ENCODE measurements around the gene TH.

TH gene

DNA sequence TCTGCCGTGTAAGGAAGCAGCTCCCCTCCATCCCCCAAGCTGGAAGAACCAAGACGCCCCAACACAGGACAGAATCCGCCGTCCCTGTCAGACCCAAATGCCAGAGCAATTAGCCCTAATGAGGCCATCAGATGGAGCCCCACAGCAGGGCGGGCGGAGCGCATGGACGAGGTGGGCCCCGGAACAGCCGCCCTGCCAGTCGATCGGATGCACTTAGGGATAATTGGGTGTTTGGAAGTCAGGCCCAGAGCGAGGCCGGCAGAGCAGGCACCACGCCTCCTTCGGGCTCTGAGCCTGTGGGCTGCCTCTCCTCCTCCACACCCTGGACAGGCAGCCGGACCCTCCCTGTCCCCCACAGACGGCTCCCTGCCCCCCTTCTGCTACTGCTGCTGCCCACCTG lies 5.5 kb upstream of the TH start:
- no peak for DNase-seq

DNA sequence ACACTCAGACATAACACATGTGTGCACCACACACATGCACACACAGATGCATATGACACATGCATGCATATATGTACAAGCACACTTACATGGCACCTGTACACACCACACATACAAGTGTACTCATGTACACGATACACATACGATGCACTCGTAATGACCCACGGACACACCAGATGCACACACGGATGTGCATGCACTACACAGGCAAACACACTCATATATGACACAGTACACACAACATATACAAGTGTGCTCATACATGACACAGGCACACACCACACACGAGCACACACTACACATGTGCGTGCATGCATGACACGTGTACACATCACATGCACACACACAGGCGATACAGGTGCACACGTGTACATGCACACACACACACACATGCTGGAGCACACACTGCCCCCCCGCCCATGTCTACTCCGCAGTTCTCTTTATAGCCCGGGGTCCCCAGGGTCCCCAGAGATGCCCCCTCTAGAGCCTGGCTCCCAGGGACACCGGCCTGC lies 4.8 kb upstream of the TH start:
- DNase-seq = no peak

DNA sequence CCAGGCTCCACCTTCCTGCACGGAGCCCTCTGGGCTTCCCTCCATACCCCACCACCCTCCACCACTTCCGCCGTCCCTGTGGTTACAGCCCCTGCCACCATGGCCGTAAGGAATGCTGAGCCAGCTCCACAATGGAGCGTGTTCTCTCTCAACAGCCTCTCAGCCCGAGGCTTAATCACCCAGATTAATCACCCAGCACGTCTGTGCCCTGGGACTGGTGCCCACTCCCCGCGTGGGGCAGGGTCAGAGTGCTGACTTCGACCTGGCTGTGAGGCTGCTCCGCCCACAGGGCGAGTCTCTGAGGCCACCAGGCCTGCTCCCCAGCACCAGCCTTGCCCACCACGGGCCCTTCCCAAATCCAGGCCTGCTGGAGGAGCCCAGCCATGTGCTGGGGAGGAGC lies 4.0 kb upstream of the TH start:
- DNase-seq = no peak

DNA sequence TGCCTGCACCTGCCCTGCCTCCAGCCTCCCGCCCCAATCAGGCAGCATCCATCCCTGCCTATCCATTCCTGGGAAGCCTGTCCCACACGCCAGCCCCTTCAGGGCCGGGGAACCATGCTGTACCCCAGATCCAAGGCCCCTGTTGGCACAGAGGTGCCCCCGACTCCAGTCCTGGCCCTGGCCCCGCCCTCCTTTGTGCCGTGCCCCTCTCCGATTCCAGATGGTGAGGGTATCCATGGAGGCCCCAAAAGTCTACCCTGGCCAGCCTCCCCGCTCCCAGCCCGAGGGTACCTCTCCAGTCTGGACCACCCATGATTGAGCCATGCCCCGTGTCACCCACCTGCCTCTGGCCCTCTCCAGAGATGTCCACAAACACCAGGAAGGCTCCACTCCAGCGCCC lies 2.7 kb upstream of the TH start:
- DNase-seq = no peak

DNA sequence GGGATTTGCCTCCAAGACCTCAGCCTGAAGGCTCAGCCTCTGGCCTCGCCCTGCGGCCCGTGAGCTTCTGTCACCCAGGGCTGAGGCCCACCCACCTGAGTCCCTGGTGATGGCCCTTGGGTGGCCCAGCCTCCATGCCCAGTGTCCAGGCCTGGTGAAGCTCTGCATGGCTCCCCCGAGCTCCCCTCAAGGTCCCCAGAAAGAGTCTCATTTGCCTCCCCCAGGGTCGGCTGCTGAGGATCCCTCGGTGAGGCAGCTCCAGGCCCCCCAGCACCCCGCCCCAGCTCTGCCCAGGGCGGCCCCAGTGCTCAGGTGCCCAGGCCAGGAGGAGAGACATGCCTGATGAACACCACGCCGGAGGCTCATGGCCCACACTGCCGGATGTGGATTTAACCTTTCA lies 2.1 kb upstream of the TH start:
- DNase-seq = no peak

DNA sequence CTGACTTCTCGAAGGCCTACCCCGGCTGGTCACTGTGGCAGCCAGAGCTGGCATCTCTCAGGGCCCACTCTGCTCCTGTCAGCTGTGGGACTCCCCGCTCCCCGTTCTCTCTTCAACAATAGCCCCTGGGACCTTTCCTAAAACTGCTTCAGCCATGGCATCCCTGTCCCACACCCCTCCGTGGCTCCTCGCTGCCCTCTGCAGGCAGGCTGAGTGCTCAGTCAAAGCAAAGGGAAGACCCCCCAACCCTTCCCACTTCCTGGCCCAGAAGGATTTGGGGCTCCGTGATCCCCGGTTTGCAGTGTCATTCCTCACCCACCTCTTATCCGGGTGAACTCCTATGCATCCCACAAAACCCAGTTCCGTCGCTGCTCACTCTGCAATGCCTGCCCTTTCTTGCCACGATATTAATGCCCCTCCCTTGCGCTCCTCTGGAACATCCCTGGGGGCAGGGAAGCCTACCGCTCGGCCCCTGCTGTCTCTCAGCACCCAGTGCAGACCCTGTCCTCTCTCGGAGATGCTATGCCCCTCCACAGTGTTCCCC lies 1.6 kb upstream of the TH start:
- no peak for DNase-seq

DNA sequence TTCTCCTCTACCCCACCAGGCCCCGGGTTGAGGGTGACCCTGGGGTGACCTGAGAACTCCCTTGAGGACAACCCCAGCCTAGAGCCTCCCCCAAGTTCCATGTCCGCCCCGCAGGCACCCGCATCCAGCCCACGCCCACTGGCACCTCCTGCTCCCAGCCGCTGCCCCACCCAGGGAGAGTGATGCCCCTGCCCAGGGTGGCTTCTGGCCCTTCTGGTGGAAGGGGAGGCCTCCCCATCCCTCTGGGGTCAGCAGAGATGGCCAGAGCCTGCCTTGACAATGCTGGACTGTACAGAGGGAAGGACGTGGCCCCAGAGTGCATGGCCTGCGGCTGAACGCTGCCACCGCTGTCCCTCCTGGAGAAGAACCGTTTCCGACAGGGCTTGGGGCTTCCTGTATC lies 1.1 kb upstream of the TH start:
- DNase-seq = no peak

DNA sequence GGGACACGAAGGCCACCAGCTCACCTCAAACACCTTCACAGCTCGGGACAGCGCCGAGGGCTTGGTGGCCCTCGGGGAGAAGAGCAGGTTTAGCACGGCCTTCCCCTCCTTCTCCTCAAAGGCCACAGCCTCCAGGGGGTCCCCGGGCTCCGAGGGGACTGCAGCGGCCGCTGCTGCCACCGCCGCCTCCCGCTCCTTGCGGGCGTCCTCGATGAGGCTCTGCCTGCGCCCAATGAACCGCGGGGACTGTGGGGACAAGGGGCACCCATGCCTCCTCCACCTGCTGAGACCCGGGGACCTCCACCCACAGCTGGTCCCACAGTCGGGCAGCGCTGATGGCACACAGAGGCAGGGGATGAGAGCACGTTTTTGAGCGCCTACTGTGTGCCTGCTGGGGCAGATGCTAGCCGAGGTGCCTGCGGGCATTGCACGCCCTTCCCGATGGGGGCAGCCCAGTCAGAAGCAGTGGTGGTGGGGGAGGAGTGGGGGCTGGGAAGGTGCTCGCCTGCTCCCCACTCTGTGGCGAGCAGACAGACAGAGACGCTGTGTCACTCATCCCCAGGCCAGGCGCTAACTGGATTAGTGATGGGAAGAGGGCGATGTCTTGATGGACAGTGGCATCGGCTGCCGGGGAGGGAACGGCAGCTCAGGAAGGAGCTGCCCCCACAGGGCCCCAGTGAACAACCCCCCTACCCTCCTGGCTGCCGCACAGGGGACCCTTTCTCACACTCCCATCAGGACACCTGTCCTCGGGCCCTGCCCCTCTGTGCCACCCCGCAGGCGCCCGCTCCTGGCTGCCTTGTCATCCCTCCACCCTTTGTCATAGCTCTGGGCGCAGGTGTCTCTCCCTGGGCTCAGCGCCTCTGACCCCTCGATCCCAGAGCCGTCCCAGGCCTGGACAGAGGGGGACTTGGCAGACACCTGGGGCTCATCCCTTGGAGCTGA lies 1.7 kb downstream of the TH start:
- no peak for DNase-seq

DNA sequence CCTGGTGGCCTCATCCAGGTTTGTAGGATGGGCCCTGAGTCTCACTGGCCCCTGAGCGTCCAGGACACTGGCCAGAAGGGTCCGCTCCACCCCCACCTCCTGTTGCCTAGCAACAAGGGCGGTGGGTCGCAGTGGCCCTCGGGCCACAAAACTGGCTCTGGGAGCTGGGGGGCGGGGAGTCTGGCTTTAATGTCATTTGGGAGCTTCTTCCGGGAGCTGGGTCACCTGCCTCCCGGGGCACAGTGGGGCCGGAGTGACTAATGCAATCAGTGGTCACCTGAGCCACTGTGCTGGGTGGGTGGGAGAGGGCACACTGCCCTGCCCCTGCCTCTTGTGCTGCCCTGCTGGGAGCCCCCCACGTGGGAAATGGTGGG lies 2.6 kb downstream of the TH start:
- no peak for DNase-seq

DNA sequence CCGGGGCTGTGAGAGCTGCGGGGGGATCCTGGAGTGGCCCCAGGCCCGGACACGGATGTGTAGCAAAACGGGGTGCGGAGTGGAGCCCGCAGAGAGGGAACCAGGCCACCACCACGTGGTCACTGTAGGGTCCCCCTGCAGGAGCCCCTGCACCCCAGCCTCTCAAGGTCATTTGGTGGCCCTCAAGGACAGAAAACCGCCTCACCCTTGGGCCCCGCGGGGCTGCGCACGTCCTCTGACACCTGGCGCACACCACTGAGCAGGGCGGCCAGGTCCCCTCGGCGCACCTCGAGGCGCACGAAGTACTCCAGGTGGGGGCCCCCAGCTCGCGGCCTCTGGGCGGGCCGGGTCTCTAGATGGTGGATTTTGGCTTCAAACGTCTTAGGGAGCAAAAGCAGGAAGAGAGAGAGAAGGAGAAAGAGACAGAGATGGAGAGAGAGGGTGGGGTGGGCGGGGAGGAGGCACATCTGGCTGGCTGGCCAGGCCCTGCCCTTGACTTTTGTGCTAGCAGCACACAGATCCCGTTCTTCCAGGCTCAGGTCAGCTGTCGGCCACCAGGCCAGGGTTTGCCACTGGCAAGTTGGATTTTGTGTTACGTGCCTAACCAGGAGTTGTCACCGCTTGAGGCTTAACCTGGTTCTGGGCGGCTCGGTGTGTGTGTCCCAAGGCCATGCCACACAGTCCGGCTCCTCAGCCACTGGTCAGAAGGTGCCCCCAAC lies 3.2 kb downstream of the TH start:
- DNase-seq = no peak

DNA sequence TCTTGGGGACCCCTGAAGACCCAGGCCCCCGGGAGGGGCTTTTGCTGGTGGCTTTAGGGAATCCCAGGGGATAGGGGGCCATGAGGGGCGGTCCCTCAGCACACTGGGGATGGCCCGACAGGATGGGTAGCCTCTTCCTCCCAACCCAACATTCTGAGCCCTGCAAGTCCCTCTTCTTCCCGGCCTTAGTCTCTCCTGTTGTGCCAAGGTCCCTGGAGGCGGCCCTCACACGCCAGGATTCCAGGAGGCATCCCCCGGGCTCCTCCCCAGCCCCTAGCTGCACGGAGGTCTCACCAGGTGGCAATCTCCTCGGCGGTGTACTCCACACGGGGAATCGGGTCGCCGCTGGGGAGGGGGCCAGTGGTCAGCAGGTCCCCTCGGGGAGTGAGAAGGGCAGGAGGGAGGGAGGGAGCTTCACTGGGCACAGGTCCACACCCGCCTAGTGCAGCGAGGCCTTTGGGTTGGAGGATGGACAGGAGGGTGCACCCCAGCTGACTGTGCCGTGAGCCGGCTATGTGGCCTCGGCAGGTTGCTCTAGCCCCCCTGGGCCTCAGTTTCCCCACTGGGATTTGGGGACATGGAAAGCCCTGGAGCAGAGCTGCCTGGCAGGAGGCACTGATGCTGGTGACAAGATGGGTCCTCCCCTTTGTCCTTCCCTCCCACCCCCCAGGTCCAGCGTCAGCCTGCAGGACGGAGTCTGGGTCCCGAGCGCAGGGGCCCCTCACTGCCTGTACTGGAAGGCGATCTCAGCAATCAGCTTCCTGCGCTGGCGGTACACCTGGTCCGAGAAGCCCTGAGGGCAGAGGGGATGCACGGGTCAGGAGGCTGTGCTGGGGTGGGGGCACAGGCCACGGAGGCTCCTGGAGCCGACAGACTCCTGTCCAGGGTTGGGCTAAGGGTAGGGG lies 4.2 kb downstream of the TH start:
- no peak for DNase-seq

DNA sequence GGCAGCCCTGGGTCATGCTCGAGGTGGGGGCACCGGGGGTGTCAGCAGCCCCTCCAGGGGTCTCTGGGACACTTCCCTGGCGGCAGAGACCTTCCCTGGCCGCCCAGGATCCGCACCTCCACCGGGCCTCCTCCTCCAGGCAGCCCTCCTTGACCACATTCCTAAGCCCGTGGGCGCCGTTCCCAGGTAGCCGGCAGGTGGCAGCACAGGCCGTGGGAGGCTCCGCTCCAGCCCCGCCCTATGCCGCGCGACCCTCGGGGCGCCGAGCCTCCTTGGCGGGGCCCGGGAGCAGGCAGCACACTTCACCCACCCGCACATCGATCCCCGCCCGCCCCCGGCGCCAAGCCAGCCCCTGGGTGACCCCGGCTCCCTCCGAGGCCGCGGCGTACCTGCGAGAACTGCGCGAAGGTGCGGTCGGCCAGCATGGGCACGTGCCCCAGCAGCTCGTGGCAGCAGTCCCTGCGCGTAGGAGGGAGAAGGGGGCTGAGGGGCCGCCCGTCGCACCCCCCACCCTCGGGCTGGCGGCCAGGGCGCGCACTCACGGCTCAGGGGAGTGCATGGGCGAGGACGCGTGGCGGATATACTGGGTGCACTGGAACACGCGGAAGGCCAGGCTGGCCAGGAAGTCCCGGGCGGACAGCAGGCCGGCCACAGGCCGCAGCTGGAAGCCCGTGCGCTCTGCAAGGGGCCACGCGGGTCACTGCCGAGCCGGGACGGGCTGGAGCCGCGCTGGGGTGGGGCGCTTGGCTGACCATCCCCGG lies 5.3 kb downstream of the TH start:
- peak in 3 of 5 donors; percentile 12 to 27 (median 23) for DNase-seq

DNA sequence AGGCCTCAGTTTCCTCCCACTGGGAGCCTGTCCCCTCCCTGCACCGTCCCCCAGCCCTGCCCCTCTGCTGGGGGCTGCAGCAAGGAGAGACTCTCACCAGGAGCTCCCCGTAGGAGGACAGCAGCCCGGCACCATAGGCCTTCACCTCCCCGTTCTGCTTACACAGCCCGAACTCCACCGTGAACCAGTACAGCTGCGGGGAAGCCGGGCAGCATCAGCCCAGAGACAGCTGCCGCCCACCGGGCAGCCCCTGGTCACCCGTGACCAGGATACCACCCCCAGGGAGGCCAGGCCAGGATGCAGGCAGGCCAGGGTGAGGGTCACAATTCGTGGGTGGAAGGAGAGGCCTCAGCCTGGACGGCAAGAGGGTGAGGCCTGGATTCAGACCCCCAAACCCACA lies 6.0 kb downstream of the TH start:
- DNase-seq = no peak

DNA sequence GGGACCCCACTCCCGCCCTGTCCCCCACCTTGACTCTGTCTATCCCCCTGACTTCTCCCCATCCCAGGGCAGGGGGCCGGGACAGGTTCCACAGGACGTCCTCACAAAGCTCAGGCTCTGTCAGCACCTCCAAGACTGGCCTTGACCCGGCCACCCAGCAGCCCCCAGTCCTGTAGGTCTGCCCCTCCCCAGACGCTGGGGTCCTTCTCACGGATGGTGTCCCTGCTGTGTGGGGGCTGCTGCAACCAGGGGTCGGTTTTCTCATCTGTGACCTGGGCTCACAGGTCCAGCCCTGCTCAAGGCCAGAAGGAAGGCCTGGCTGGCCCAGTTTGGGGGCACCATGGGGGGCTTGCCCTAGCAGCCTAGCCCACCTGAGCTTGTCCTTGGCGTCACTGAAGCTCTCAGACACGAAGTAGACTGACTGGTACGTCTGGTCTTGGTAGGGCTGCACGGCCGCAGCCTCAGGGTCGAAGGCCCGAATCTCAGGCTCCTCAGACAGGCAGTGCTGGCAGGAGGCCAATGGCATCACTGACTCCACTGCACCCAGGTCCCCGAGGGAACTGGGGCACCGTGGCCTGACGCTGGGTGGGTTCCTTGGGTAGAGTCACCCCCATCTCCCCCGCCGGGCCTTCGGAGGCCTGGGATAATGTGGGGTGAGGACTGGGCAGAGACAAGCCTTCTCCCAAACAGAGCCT lies 6.6 kb downstream of the TH start:
- DNase-seq = no peak

DNA sequence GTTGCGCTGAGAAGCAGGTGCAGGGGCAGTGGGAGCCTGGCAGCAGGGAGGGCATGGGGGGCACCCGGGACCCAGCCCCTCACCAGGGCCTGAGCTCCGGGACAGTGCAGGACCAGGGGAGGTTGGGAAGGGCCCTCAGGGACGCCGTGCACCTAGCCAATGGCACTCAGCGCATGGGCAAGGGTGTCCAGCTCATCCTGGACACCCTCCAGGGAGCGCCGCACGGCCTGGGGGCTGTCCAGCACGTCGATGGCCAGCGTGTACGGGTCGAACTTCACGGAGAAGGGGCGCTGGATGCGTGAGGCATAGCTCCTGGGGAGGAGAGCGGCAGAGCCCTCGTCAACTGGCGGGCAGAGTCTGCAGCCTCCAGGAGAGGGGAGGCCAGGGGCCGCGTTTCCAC lies 7.5 kb downstream of the TH start:
- no peak for DNase-seq

DNA sequence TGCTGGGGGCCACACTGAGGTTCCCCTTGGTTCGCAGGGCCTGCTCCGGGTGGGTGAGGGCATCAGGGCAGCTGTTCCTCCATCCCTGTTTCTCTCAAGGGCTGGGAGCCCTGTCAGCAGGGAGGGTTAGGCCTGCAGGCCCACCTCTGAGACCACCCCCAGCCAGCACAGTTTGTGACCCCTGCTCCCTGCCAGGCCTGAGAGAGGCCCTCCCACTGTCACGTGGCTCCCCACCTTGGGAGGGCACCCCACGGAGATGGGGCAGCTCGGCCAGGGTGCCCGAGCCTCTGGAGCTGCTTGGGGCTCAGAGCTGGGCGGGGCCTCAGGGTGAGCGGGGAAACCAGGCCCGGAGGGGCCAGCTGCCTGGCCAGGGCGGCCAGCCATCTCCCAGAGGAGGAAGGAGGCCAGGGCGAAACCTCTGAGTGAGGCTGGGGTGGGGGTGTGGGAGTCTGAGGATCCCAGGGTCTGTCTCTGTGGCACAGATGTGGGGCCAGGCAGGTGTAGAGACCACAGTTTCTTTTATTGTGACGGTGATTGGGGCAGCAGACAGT lies 8.1 kb downstream of the TH start:
- no peak for DNase-seq

DNA sequence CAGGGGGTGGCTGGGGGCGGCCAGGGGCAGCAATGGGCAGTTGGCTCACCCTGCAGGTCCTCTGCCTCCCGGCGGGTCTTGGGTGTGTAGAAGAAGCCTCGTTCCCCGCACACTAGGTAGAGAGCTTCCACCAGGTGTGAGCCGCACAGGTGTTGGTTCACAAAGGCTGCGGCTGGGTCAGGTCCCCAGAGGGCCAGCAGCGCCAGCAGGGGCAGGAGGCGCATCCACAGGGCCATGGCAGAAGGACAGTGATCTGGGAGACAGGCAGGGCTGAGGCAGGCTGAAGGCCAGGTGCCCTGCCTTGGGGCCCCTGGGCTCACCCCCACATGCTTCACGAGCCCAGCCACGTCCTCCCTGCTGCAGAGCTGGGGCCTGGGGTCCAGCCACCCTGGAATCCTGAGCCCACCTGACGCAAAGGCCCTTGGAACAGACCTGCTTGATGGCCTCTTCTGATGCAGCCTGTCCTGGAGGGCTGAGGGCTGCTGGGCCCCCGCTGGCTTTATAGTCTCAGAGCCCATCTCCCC lies 10.8 kb downstream of the TH start, which contains the start of gene INS:
Gene INS (minus strand): TSS at position 474 of the 524 bp plus-strand sequence. CDS start 238 bp downstream, at position 236.
- no peak for DNase-seq

DNA sequence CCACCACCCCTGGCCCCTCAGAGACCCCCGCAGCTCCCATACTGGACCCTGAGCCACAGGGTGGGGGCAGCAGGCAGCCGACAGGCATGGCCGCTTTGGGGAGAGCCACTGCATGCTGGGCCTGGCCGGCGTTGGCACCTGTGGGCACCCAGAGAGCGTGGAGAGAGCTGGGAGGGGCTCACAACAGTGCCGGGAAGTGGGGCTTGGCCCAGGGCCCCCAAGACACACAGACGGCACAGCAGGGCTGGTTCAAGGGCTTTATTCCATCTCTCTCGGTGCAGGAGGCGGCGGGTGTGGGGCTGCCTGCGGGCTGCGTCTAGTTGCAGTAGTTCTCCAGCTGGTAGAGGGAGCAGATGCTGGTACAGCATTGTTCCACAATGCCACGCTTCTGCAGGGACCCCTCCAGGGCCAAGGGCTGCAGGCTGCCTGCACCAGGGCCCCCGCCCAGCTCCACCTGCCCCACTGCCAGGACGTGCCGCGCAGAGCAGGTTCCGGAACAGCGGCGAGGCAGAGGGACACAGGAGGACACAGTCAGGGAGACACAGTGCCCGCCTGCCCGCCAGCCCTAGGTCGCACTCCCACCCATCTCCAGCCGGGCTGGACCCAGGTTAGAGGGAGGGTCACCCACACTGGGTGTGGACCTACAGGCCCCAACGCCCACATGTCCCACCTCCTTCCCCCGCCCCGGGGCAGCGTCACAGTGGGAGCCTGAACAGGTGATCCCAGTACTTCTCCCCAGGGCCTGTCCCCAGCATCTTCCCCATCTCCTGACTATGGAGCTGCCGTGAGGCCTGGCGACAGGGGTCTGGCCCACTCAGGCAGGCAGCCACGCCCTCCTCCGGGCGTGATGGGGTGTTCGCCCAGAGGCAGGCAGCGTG lies 11.8 kb downstream of the TH start:
- DNase-seq = no peak

DNA sequence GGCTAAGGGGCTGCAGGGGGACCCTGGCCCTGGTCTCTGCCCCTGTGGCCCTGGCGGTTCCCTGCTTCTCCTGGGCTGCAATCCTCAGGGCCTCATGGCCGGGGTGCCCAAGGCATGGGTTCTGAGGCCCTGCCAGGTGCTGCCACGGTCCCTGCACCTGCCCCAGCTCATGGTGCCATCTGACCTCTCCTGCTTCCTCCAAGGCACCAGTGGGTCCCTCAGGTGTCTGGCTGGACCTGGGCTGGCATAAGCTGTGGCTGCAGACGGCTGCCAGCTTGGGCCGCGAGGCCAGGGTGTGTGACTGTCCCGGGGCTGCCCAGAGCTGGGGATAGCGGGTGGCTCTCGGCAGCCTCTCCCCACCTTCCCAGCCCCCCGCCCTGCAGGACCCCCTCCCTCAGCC lies 12.6 kb downstream of the TH start:
- no peak for DNase-seq
